GM12872 (cell line): Measurements from ENCODE around the gene SYTL2.

Experiments used
- TF ChIP-seq, protein P1 (sequence below): IDR thresholded peaks from 3 replicates; pipeline ENCODE4 v1.5.1; 2011; ENCODE audit warnings: low read depth, mild to moderate bottlenecking, low read length, moderate library complexity; ENCODE audit not compliant: insufficient read depth

SYTL2 gene

DNA sequence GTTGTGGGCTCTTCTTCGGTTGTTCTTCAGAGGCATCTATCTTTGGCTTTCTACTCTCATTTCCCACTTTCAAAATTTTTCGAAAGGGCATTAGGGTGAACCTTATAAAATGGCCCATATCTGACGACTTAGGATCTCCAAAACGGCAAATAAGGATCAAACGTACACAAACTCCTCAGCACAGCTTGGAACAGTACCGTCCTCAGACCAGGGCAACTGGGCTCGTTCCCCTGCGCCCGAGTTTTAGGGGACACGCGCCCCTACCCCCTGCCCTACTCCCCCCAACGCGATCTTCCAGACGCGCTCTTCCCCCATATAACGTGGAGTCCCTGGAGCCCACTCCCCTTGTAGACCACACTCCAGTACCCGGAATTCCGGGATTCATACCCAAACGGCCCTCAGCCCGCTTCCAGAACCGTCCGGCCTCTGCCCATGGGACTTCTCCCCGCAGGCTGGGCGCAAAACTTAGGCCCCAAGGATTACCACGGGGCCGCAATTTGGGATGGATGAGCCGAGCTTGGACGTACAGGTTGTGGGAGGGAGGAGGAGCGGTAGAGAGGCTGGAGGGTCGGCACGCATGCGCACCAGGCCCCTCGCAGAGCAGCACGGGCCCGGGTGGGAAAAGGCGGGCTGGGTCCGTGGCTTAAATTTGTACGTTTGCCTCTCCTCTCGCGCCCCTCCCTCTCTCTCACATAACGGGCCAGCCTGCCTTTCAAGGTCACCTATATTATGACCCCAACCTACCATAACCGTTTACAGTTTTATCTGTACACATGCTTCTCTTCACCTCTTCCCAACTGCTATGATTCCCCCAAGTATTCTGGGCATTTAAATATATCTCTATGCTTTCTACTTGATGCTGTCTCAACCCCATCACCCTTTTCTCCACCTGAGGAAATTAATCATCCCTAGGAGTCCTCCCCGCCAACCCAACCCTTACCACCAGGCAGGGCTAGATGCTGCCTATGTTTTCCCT lies 128.3 kb downstream of the SYTL2 start:
- TF ChIP-seq, protein P1, sequence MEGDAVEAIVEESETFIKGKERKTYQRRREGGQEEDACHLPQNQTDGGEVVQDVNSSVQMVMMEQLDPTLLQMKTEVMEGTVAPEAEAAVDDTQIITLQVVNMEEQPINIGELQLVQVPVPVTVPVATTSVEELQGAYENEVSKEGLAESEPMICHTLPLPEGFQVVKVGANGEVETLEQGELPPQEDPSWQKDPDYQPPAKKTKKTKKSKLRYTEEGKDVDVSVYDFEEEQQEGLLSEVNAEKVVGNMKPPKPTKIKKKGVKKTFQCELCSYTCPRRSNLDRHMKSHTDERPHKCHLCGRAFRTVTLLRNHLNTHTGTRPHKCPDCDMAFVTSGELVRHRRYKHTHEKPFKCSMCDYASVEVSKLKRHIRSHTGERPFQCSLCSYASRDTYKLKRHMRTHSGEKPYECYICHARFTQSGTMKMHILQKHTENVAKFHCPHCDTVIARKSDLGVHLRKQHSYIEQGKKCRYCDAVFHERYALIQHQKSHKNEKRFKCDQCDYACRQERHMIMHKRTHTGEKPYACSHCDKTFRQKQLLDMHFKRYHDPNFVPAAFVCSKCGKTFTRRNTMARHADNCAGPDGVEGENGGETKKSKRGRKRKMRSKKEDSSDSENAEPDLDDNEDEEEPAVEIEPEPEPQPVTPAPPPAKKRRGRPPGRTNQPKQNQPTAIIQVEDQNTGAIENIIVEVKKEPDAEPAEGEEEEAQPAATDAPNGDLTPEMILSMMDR: no peak

DNA sequence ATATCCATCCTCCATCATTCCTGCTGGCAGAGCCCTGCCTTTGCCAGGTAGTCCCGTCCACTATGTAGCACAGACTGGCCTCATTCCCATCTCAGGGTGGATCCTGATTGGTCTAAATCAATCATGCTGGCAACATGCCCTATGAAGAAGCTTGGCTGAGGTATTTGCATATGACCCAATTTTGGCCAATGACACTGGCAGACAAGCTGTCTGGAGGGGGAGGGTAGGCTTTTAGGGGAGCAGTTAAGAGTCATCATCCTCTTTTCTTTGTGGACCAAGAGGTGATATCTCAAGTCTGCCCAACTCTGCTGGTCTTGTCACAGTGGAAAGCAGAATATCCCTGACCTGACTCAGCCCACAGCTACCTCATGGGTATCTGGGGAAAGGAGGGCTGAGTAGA lies 130.0 kb downstream of the SYTL2 start:
- TF ChIP-seq, protein P1: no peak

DNA sequence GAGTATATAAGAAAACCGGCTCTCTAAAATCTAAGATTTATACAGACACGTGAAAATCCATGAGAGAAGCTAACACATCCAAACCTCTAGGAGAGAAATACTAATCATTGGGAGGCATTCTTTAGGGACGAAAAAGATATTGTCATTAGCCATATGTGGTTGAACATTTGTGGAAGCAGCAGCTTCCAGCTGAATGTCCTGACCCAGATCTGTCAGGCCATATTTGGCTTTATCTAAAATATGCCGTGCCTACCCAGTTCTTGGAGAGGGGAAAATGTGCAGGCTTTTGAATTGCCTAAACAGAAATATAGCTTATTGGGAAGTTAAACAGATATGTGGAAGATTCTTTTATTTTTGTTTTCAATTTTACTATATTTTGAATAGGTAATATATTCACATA lies 131.4 kb downstream of the SYTL2 start:
- TF ChIP-seq, protein P1: no peak

DNA sequence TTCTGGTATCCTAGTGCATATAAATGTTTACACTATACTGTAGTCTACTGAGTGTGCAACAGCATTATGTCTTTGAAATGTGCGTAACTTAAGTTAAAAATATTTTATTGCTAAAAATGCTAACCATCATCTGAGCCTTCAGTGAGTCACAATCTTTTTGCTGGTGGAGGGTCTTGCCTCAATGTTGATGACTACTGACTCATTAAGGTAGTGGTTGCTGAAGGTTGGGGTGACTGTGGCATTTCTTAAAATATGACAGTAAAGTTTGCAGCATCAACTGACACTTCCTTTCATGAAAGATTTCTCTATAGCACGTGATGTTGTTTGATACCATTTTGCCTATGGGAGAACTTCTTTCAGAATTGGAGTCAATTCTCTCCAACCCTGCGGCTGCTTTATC lies 137.5 kb downstream of the SYTL2 start:
- TF ChIP-seq, protein P1: no peak

DNA sequence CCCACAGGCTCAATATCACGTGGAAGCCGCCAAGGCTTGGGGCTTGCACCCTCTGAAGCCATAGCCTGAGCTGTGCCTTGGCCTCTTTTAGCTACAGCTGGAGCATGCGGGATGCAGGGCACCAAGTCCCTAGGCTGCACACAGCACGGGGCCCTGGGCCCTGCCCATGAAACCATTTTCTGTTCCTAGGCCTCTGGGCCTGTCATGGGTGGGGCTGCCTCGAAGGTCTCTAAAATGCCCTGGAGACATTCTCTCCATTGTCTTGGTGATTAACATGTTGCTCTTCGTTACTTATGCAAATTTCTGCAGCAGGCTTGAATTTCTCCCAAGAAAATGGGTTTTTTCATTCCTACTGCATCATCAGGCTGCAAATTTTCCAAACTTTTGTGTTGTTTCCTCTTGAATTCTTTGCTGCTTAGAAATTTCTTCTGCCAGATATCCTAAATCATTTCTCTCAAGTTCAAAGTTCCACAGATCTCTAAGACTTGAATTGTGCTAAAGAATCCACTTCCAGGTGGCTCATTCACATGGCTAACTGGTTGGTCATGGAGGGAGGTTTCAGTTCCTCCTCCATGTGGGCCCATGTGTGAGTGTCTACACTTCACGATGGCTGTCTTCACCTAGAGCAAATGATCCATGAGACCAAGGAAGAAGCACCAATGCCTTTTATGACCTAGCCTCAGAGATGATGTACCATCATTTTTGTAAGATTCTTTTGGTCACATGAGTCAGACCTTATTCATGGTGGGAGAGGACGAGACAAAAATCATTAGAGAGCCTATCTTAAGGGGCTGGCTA lies 138.6 kb downstream of the SYTL2 start:
- TF ChIP-seq, protein P1: no peak

DNA sequence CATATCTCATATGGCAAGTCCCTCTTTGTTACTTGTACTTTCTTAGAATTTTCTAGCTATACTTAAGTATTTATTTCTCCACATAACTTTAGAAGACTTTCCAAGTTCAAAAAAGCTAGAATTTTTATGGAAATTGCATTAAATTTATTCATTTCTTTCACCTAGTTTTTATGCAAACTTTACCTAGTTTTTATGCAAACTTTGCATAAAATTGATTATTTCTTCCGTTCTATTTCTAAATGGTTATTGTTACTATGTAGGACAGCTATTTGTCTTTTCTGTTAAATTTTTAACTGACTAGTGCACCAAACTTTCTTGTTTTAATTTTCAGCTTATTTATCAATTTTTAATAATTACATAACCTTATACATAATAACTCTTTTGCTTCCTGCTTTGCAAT lies 142.8 kb downstream of the SYTL2 start:
- TF ChIP-seq, protein P1: no peak

DNA sequence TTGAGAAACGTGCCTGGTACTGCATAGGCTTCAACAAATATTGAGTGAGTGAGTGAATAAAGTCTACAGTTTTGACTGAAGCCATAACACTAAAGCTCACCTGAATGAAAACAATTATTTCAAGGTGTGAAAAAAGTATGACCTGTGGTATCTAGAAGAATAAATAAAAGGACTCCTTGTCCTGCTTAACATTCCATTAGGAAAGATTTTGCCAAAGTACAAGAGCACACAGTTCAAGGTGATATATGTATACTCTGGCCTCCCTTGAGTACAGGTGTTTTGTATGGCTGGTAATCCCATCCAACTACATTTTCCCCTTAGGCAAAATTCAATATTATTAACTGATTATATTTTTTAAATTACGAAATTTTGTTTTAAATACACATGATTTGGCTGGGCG lies 144.3 kb downstream of the SYTL2 start:
- TF ChIP-seq, protein P1: no peak
